Stimulated activated CD4-positive, alpha-beta T cell treated with anti-CD3 and anti-CD28 coated beads, Interleukin-15, amount 100 ng/mL, for 24 hours (primary cell): ENCODE data around the gene KRTAP4-6.
"Not testable (repeated sequence)": the region's sequence is repeated elsewhere in the genome, so short reads cannot be mapped to it uniquely, and the experiment has no call there.

Experiments
- DNase-seq: peaks from one replicate; pipeline ENCODE4 v3.0.0-alpha.2; 2020

KRTAP4-6 gene

GRCh38 chr17:41140360-41141131 is at the start of gene KRTAP4-6:
KRTAP4-6 (minus strand) TSS chr17:41140544; CDS start chr17:41140487, 57 bp downstream.
- DNase-seq = no peak

GRCh38 chr17:41189837-41190318 is 49.5 kb upstream of the KRTAP4-6 start, which contains the start of gene KRTAP9-1:
KRTAP9-1 (plus strand) TSS chr17:41189887; CDS start chr17:41189887, 0 bp downstream.
- DNase-seq = not testable (repeated sequence)

- DNase-seq = no peak
These were observed 46.5 kb upstream of the KRTAP4-6 start for GRCh38 chr17:41186872-41187271.

GRCh38 chr17:41185001-41185400 is 44.7 kb upstream of the KRTAP4-6 start:
- no peak for DNase-seq

GRCh38 chr17:41184480-41184961 is 44.2 kb upstream of the KRTAP4-6 start, which contains the start of gene KRTAP4-1:
KRTAP4-1 (minus strand) TSS chr17:41184911; CDS start chr17:41184854, 57 bp downstream.
- no peak for DNase-seq

- no peak for DNase-seq
These were observed 38.7 kb upstream of the KRTAP4-6 start for GRCh38 chr17:41178843-41179616.

GRCh38 chr17:41178341-41178740 is 38.0 kb upstream of the KRTAP4-6 start:
- DNase-seq = no peak

- DNase-seq = no peak
These were observed 37.5 kb upstream of the KRTAP4-6 start, which contains the start of gene KRTAP4-2 for GRCh38 chr17:41177727-41178271. KRTAP4-2 (minus strand) TSS chr17:41178221; CDS start chr17:41178164, 57 bp downstream.

GRCh38 chr17:41176744-41177387 is 36.5 kb upstream of the KRTAP4-6 start:
- no peak for DNase-seq

GRCh38 chr17:41171886-41172285 is 31.5 kb upstream of the KRTAP4-6 start:
- DNase-seq = no peak

GRCh38 chr17:41168121-41168520 is 27.8 kb upstream of the KRTAP4-6 start, which contains the start of gene KRTAP4-3:
KRTAP4-3 (minus strand) TSS chr17:41168221; CDS start chr17:41168172, 49 bp downstream.
- DNase-seq = no peak

GRCh38 chr17:41167561-41167960 is 27.2 kb upstream of the KRTAP4-6 start:
- DNase-seq = no peak

GRCh38 chr17:41163828-41164227 is 23.5 kb upstream of the KRTAP4-6 start:
- no peak for DNase-seq

GRCh38 chr17:41160648-41161047 is 20.3 kb upstream of the KRTAP4-6 start, which contains the start of gene KRTAP4-4:
KRTAP4-4 (minus strand) TSS chr17:41160748; CDS start chr17:41160691, 57 bp downstream.
- no peak for DNase-seq

- DNase-seq = not testable (repeated sequence)
These were observed 19.8 kb upstream of the KRTAP4-6 start for GRCh38 chr17:41160190-41160589.

- DNase-seq = no peak
These were observed 13.5 kb upstream of the KRTAP4-6 start for GRCh38 chr17:41153856-41154255.

- no peak for DNase-seq
These were observed 11.2 kb upstream of the KRTAP4-6 start for GRCh38 chr17:41151525-41151924.

GRCh38 chr17:41150026-41150425 is 9.7 kb upstream of the KRTAP4-6 start:
- DNase-seq = no peak

GRCh38 chr17:41149652-41149985 is 9.3 kb upstream of the KRTAP4-6 start, which contains the start of gene KRTAP4-5:
KRTAP4-5 (minus strand) TSS chr17:41149825; CDS start chr17:41149767, 58 bp downstream.
- DNase-seq = no peak

- not testable (repeated sequence) for DNase-seq
These were observed 8.8 kb upstream of the KRTAP4-6 start for GRCh38 chr17:41148971-41149651.

- DNase-seq = no peak
These were observed 7.3 kb upstream of the KRTAP4-6 start for GRCh38 chr17:41147531-41148204.
